Measurements from ENCODE around the gene CFAP74. TPM values are rescaled to one million over a fixed set of nuclear protein-coding genes. Genes with fewer than 3 reads are reported as not detected.

Gene CFAP74
- total and polyA plus RNA-seq, 7 donors: 0.03 to 0.27 TPM; not detected in 5

DNA sequence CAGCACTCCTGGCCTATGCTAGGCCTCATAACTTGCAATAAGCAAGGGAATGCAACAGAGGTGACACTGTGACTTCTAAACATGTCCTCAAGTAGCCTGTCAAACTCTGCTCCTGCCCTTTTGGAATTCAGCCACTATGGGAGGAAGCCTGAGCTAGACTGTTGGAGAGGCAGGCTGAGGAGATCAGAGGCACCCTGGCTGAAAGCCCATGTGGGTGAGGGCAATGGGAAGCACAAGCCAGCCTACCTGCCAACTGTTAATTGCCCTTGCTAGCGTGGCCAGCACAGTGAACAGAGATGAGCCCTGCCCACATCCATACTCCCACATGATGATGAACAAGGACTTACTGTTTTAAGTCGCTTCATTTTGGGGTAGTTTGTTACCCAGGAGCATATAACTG lies 130.4 kb downstream of the CFAP74 start:
- no peak overlapping the region for H3K4me3 ChIP-seq
- H3K36me3 ChIP-seq: peaks cover 0 to 12% (median 2%) of the 10 kb centered on the region in 4 donors
- H3K27ac ChIP-seq: no peak overlapping the region
- WGBS, 2 donors: 22 to 66% methylated on average over 2 of the region's 2 CpGs
- TF ChIP-seq, protein P1, sequence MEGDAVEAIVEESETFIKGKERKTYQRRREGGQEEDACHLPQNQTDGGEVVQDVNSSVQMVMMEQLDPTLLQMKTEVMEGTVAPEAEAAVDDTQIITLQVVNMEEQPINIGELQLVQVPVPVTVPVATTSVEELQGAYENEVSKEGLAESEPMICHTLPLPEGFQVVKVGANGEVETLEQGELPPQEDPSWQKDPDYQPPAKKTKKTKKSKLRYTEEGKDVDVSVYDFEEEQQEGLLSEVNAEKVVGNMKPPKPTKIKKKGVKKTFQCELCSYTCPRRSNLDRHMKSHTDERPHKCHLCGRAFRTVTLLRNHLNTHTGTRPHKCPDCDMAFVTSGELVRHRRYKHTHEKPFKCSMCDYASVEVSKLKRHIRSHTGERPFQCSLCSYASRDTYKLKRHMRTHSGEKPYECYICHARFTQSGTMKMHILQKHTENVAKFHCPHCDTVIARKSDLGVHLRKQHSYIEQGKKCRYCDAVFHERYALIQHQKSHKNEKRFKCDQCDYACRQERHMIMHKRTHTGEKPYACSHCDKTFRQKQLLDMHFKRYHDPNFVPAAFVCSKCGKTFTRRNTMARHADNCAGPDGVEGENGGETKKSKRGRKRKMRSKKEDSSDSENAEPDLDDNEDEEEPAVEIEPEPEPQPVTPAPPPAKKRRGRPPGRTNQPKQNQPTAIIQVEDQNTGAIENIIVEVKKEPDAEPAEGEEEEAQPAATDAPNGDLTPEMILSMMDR (IDR thresholded peaks at IDR 0.05): no peak
- no peak for TF ChIP-seq EP300 (IDR thresholded peaks at IDR 0.05)
- no peak for TF ChIP-seq POLR2AphosphoS5 (IDR thresholded peaks at IDR 0.05)
- TF ChIP-seq POLR2A (IDR thresholded peaks at IDR 0.05): no peak
- DNase-seq: no peak
- no peaks in the 10 kb centered on the region for H3K9me3 ChIP-seq
- intact Hi-C loops (cut with DNase I): no loop called here
- no peaks in the 10 kb centered on the region for H3K27me3 ChIP-seq
- H3K4me1 ChIP-seq: peaks cover 0 to 85% (median 46%) of the 10 kb centered on the region in 4 donors

DNA sequence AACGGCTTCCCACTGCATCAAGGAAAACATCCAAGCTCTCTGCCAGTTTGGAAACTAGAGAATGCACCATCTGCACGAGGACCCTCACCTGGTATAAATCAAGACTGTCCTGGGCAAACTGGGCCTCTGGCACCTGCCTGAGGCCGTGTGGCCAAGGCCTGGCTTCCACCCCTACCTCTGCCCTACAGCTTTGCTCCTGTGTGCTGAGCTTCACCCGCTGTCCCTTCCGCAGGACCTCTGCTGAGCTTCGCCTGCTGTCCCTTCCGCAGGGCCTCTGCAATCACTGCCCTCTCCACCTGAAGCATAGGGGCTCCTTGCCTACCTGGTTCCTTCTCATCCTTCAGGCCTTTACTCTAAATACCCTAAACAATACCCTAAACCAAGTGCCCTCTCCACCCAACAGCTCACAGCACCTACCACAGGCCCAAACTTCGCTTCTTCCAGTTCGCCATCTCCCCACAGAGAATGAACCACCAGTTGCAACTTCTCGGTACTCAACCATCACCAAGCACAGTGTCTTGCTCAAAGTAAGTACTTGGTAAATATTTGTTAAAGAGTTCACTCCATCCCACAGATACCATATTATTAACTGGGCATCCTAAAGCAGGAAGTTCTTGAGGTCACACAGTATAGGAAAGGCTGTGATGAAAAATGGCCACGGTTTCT lies 131.1 kb downstream of the CFAP74 start:
- no peaks in the 10 kb centered on the region for H3K9me3 ChIP-seq
- H3K4me1 ChIP-seq: peaks cover 0 to 84% (median 41%) of the 10 kb centered on the region in 4 donors
- 84 to 88% methylated on average over 11 of the region's 11 CpGs for WGBS, 2 donors
- peaks cover 0 to 12% (median 2%) of the 10 kb centered on the region in 4 donors for H3K36me3 ChIP-seq
- no peaks in the 10 kb centered on the region for H3K27me3 ChIP-seq
- H3K4me3 ChIP-seq: no peak overlapping the region
- intact Hi-C loops (cut with DNase I): no loop called here
- no peak for DNase-seq
- TF ChIP-seq, protein P1 (IDR thresholded peaks at IDR 0.05): no peak
- TF ChIP-seq EP300 (IDR thresholded peaks at IDR 0.05) (no peak), POLR2A (IDR thresholded peaks at IDR 0.05) (no peak), POLR2AphosphoS5 (IDR thresholded peaks at IDR 0.05) (no peak)
- H3K27ac ChIP-seq: no peak overlapping the region

Other genes with a start within 250 kb of the CFAP74 start
- gene NADK, start 225.3 kb downstream of the CFAP74 start, total RNA-seq: 10 to 100 TPM; 34.9 to 66.7 (median 42.4) TPM
- 100 to 1,000 TPM in 2 of 3 donors, 10 to 100 TPM in 1; 72.7 to 121 (median 107) TPM for gene NADK, start 225.3 kb downstream of the CFAP74 start, polyA plus RNA-seq
- 100 to 1,000 TPM; 119 to 157 (median 145) TPM for gene GNB1, start 112.7 kb downstream of the CFAP74 start, total RNA-seq
- 100 to 1,000 TPM; 163 to 197 (median 193) TPM for gene GNB1, start 112.7 kb downstream of the CFAP74 start, polyA plus RNA-seq
- gene CALML6, start 88.5 kb downstream of the CFAP74 start, total RNA-seq: under 1 TPM in 1 of 4 donors, not detected in 3; 0.36 TPM
- under 1 TPM in 1 of 3 donors, not detected in 2; 0.36 TPM for gene CALML6, start 88.5 kb downstream of the CFAP74 start, polyA plus RNA-seq
- 1 to 10 TPM in 2 of 4 donors, not detected in 2; 1.1 to 3.5 TPM for gene TMEM52, start 84.5 kb downstream of the CFAP74 start, total RNA-seq
- gene TMEM52, start 84.5 kb downstream of the CFAP74 start, polyA plus RNA-seq: 1 to 10 TPM; 1.2 to 5.5 (median 2.1) TPM
- gene GABRD, start 15.6 kb upstream of the CFAP74 start, total RNA-seq: not detected
- under 1 TPM in 1 of 3 donors, not detected in 2; 0.51 TPM for gene GABRD, start 15.6 kb upstream of the CFAP74 start, polyA plus RNA-seq
- gene PRKCZ, start 46.6 kb upstream of the CFAP74 start, total RNA-seq: 1 to 10 TPM; 1.4 to 4.8 (median 3.7) TPM
- gene PRKCZ, start 46.6 kb upstream of the CFAP74 start, polyA plus RNA-seq: 10 to 100 TPM; 37.7 to 52.9 (median 37.8) TPM
- 10 to 100 TPM; 33.8 to 49.5 (median 39.6) TPM for gene FAAP20, start 191.0 kb upstream of the CFAP74 start, total RNA-seq
- gene FAAP20, start 191.0 kb upstream of the CFAP74 start, polyA plus RNA-seq: 10 to 100 TPM; 28.4 to 58.0 (median 56.5) TPM
- gene SKI, start 224.5 kb upstream of the CFAP74 start, total RNA-seq: 10 to 100 TPM; 18.9 to 50.4 (median 26.9) TPM
- gene SKI, start 224.5 kb upstream of the CFAP74 start, polyA plus RNA-seq: 10 to 100 TPM in 1 of 3 donors, 1 to 10 TPM in 2; 5.8 to 20.0 (median 6.6) TPM

Measured in sigmoid colon (tissue), 7 donors.